ENCODE results near the gene COG3.

The COG3 gene

DNA sequence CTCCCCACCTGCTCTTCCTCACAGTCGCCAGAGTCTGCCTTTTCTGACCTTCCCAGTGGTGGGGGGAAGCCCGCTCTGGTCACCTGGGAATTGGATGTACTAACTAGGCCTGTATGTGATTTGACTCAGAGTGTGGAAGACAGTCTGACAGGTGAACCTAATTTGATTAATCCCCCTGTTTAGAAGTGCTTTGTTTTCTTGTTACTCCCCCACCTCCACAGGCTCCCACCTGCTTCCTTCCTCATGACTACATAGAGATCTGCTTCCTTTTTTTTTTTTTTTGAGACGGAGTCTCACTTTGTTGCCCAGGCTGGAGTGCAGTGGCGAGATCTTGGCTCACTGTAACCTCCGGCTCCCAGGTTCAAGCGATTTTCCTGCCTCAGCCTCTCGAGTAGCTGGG, 44.0 kb downstream of the COG3 start:
- Mint-ChIP-seq H3K27me3 (no peaks in the 10 kb centered on the region), H3K9me3 (no peaks in the 10 kb centered on the region), H3K4me1 (peaks cover 9% of the 10 kb centered on the region), H3K4me3 (no peak overlapping the region), H3K27ac (no peak overlapping the region), H3K36me3 (ENCODE audit: low read depth) (peaks cover 39% of the 10 kb centered on the region)
- ATAC-seq = no peak
- DNase-seq = no peak

DNA sequence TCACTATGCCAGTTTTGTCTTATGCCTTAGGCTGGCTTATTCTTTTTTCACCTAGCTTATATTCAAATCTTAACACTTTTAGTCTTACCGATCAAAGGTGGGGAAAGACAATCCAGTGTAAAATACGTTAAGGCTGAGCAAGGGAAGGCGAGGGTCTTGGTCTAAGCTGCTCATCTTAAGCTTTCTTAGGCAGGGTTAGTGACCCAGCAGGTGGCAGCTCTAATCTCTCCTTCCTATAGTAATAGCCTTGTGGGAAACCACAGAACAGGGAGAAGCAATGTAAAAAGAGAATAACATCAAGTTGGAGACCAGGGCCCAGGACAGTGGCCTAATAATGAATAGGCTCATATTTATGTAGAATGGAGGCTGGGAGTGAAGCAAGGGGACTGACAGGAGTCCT, 45.9 kb downstream of the COG3 start:
- Mint-ChIP-seq H3K27ac (peak overlapping the region; percentile 26), H3K4me1 (peaks cover 13% of the 10 kb centered on the region), H3K4me3 (no peak overlapping the region), H3K27me3 (no peaks in the 10 kb centered on the region), H3K9me3 (no peaks in the 10 kb centered on the region), H3K36me3 (ENCODE audit: low read depth) (peaks cover 36% of the 10 kb centered on the region)
- no peak for ATAC-seq
- DNase-seq = no peak

GRCh38 chr13:45511310-45512097, 46.8 kb downstream of the COG3 start:
- H3K27ac Mint-ChIP-seq = no peak overlapping the region
- peaks cover 34% of the 10 kb centered on the region for H3K36me3 Mint-ChIP-seq (ENCODE audit: low read depth)
- H3K27me3 Mint-ChIP-seq = no peaks in the 10 kb centered on the region
- DNase-seq (no peak), ATAC-seq (peak; percentile 54)
- no peaks in the 10 kb centered on the region for H3K9me3 Mint-ChIP-seq
- peaks cover 19% of the 10 kb centered on the region for H3K4me1 Mint-ChIP-seq
- no peak overlapping the region for H3K4me3 Mint-ChIP-seq

- H3K4me3 Mint-ChIP-seq = no peak overlapping the region
- H3K27ac Mint-ChIP-seq = peak overlapping the region; percentile 70
- H3K36me3 Mint-ChIP-seq (ENCODE audit: low read depth) = peaks cover 33% of the 10 kb centered on the region
- no peaks in the 10 kb centered on the region for H3K27me3 Mint-ChIP-seq
- H3K4me1 Mint-ChIP-seq = peaks cover 25% of the 10 kb centered on the region
- DNase-seq (no peak), ATAC-seq (no peak)
- H3K9me3 Mint-ChIP-seq = no peaks in the 10 kb centered on the region
Observed at GRCh38 chr13:45512098-45512496, 47.4 kb downstream of the COG3 start.

DNA sequence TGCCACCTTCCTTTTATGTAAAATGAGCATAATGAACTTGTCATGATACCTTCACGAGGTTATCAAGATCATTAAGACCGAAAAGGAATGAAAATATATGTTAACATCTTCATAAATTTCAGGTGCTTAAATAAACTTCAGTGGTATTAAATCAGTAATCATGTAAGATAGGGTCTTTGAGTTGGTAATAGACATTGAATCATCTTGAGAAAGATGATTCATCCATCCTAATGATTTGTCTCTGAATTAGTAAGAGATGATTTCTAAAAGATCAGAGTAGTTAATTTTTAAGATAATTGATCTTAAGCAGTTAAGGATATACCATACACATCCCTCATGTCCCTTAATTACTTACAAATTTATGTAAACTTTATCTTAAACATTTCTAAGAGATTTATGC, 52.0 kb downstream of the COG3 start:
- peak overlapping the region; percentile 17 for H3K27ac Mint-ChIP-seq
- ATAC-seq (no peak), DNase-seq (no peak)
- H3K36me3 Mint-ChIP-seq (ENCODE audit: low read depth) = peaks cover 49% of the 10 kb centered on the region
- no peaks in the 10 kb centered on the region for H3K27me3 Mint-ChIP-seq
- H3K9me3 Mint-ChIP-seq = no peaks in the 10 kb centered on the region
- H3K4me3 Mint-ChIP-seq = no peak overlapping the region
- H3K4me1 Mint-ChIP-seq = peaks cover 48% of the 10 kb centered on the region

GRCh38 chr13:45518525-45519245, 53.9 kb downstream of the COG3 start:
- Mint-ChIP-seq H3K27me3 (no peaks in the 10 kb centered on the region), H3K4me1 (peaks cover 43% of the 10 kb centered on the region), H3K9me3 (no peaks in the 10 kb centered on the region), H3K27ac (peak overlapping the region; percentile 70), H3K36me3 (ENCODE audit: low read depth) (peaks cover 53% of the 10 kb centered on the region), H3K4me3 (peak overlapping the region; percentile 3)
- DNase-seq = no peak
- ATAC-seq = peak; percentile 90

GRCh38 chr13:45519493-45519892, 54.8 kb downstream of the COG3 start:
- Mint-ChIP-seq H3K36me3 (ENCODE audit: low read depth) (peaks cover 53% of the 10 kb centered on the region), H3K4me3 (no peak overlapping the region), H3K27me3 (no peaks in the 10 kb centered on the region), H3K9me3 (no peaks in the 10 kb centered on the region), H3K4me1 (peaks cover 43% of the 10 kb centered on the region), H3K27ac (peak overlapping the region; percentile 70)
- no peak for DNase-seq
- ATAC-seq = peak; percentile 45

DNA sequence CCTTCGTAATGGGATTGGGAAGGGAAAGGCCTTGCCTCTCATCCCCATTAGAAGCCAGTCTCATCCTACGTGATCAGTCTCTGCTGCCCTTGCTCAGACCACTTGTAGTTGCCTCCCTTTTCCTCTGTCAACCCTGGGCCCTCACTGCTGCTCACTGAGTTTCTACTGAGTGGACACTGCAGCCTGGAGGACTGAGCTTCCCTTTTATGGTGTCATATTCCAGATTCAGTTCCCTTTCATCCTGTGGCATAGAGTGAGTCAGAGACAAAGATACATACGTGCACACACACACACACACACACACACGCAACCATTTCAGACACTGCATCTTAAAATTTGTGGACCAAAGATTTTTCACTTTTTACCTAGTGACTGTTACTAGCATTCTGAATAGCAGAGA, 56.6 kb downstream of the COG3 start:
- H3K4me3 Mint-ChIP-seq = no peak overlapping the region
- H3K4me1 Mint-ChIP-seq = peaks cover 35% of the 10 kb centered on the region
- no peak overlapping the region for H3K27ac Mint-ChIP-seq
- ATAC-seq (no peak), DNase-seq (no peak)
- H3K9me3 Mint-ChIP-seq = no peaks in the 10 kb centered on the region
- peaks cover 53% of the 10 kb centered on the region for H3K36me3 Mint-ChIP-seq (ENCODE audit: low read depth)
- H3K27me3 Mint-ChIP-seq = no peaks in the 10 kb centered on the region

- peaks cover 25% of the 10 kb centered on the region for H3K4me1 Mint-ChIP-seq
- H3K9me3 Mint-ChIP-seq = no peaks in the 10 kb centered on the region
Observed at GRCh38 chr13:45522571-45522970, 57.8 kb downstream of the COG3 start.

DNA sequence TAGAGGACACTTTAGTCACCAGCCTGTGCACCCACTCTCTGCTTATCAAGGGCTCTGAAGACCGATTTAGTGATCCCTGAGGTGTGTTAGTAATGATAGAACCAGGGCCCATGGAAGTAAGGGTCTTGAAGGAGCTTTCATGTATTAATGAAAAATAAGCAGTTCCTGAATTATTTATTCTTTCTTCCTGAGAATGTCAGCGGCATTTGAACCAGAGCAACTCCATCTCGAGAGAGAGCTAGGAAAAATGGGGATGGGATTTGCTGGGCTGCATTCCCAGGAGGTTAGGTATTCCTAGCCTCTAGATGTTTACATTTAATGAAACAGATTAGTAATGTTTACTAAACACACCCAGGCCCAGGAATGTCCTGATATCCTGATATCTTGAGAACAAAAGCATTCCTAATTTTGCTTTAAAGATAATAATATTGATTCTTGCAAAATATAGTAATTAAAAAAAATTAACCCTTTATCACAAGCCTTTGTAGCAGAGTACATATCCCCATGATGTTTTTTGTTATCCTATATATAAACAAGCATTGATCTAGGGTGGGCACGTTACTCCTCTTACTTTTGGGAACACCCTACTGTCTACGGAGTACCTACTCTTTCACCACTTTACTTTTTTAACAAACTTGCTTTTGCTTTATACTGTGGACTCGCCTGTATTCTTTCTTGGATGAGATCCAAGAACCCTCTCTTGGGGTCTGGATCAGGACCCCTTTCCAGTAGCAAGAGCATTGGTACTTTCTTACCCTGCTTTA, 63.1 kb downstream of the COG3 start:
- no peak for DNase-seq
- Mint-ChIP-seq H3K36me3 (ENCODE audit: low read depth) (peaks cover 27% of the 10 kb centered on the region), H3K4me3 (no peak overlapping the region), H3K4me1 (peaks cover 4% of the 10 kb centered on the region), H3K9me3 (no peaks in the 10 kb centered on the region), H3K27ac (no peak overlapping the region), H3K27me3 (no peaks in the 10 kb centered on the region)
- no peak for ATAC-seq

More at GRCh38 chr13:45522571-45522970, 57.8 kb downstream of the COG3 start:
- peaks cover 52% of the 10 kb centered on the region for H3K36me3 Mint-ChIP-seq (ENCODE audit: low read depth)
- no peak overlapping the region for H3K27ac Mint-ChIP-seq
- H3K27me3 Mint-ChIP-seq = no peaks in the 10 kb centered on the region
- ATAC-seq (no peak), DNase-seq (no peak)
- no peak overlapping the region for H3K4me3 Mint-ChIP-seq

GRCh38 chr13:45529758-45530157, 65.0 kb downstream of the COG3 start:
- Mint-ChIP-seq H3K36me3 (ENCODE audit: low read depth) (peaks cover 26% of the 10 kb centered on the region), H3K27me3 (no peaks in the 10 kb centered on the region), H3K4me1 (peaks cover 4% of the 10 kb centered on the region), H3K4me3 (no peak overlapping the region), H3K9me3 (no peaks in the 10 kb centered on the region), H3K27ac (peak overlapping the region; percentile 61)
- peak; percentile 43 for ATAC-seq
- DNase-seq = no peak

DNA sequence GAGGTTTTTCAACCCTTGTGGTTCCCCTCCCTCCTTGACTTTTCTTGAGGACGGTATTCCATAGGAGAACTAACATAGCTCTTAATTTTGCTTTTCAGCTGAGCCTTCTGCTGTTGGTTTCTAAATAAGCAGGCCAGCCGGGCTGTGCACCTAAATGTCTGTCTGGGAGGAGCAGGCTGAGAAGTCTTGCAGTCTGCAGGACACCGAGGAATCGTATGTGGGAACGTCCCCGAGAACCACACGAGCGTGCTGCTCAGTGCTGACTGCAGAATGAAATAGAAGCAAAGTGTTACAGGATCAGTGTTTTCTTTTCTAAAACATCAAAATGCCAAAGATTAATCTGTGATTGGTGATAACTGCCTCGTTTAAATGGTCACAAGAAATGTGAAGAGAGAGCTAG, 69.9 kb downstream of the COG3 start:
- Mint-ChIP-seq H3K27ac (no peak overlapping the region), H3K36me3 (ENCODE audit: low read depth) (peaks cover 11% of the 10 kb centered on the region), H3K27me3 (no peaks in the 10 kb centered on the region)

GRCh38 chr13:45536224-45536623, 71.5 kb downstream of the COG3 start:
- no peak overlapping the region for H3K27ac Mint-ChIP-seq
- no peak overlapping the region for H3K4me3 Mint-ChIP-seq
- no peaks in the 10 kb centered on the region for H3K27me3 Mint-ChIP-seq
- H3K9me3 Mint-ChIP-seq = no peaks in the 10 kb centered on the region
- no peaks in the 10 kb centered on the region for H3K4me1 Mint-ChIP-seq
- ATAC-seq (no peak), DNase-seq (no peak)
- H3K36me3 Mint-ChIP-seq (ENCODE audit: low read depth) = peaks cover 6% of the 10 kb centered on the region

More for the DNA sequence above, 69.9 kb downstream of the COG3 start:
- peaks cover 3% of the 10 kb centered on the region for H3K4me1 Mint-ChIP-seq
- DNase-seq (no peak), ATAC-seq (no peak)
- no peak overlapping the region for H3K4me3 Mint-ChIP-seq
- no peaks in the 10 kb centered on the region for H3K9me3 Mint-ChIP-seq

DNA sequence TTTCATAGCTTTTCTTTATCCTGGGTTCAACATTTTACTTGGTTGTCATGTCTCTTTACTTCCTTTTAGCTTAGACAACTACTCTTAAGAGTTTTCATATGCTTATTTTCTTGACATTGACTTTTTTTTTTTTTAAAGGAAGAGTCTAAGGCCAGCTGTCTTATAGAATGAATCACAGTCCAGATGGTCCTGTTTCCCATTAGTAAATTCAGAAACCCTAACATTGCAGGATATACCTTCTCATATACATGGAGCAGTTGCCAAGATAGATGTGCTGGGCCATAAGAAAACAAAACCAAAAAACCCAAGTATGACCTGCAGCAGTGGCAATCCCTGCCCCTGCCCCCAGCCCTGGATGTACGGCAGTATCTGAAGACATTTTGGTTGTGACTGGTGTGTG, 72.8 kb downstream of the COG3 start:
- ATAC-seq = no peak
- no peaks in the 10 kb centered on the region for H3K4me1 Mint-ChIP-seq
- H3K36me3 Mint-ChIP-seq (ENCODE audit: low read depth) = peaks cover 5% of the 10 kb centered on the region
- no peak overlapping the region for H3K4me3 Mint-ChIP-seq
- DNase-seq = no peak
- H3K27me3 Mint-ChIP-seq = no peaks in the 10 kb centered on the region
- no peaks in the 10 kb centered on the region for H3K9me3 Mint-ChIP-seq
- no peak overlapping the region for H3K27ac Mint-ChIP-seq

DNA sequence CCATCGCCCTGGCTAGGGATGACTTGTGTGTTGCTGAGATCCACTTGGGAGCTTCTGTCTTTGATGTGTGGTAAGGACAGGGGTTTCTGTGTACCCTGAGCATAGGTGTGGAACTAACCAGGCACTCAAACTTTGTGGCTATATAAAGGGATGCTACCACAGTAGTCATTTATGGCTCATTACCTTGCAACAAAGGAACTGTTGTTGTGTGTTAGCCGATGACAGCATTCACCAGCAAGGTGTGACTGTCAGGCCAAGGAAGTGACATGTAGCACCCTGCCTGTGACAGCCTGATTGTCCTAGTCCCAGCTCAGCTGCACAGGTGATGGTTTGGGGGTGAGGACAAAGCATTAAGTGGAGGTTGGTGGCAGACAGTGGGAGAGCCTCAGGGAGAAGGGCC, 73.6 kb downstream of the COG3 start:
- Mint-ChIP-seq H3K4me1 (no peaks in the 10 kb centered on the region), H3K27me3 (no peaks in the 10 kb centered on the region), H3K4me3 (no peak overlapping the region), H3K36me3 (ENCODE audit: low read depth) (peaks cover 2% of the 10 kb centered on the region), H3K27ac (no peak overlapping the region), H3K9me3 (no peaks in the 10 kb centered on the region)
- no peak for ATAC-seq
- DNase-seq = no peak
